ENCODE measurements around the gene HSFX4.

HSFX4 gene

DNA sequence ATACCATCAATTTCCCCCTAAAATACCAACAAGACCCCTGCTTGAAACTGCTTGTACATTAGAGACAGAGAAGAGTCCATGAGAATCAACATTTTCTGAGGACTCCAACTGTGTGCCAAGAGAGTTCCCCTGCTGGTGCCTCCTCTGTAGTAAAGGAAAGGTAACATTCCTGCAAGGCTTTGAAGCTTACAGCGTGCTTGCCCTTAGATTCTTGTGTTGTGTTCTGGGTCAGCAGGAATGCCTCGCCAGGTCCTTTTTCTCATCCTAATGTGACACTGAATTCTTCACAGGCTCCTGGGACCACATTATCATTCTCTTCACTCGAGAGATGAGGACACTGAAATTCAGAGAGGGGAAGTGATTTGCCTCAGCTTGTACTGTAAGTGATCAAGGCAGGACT lies 18.6 kb downstream of the HSFX4 start:
- H3K4me3 ChIP-seq (ENCODE audit: low read depth, low read length) = no peak overlapping the region
- TF ChIP-seq, protein P1, sequence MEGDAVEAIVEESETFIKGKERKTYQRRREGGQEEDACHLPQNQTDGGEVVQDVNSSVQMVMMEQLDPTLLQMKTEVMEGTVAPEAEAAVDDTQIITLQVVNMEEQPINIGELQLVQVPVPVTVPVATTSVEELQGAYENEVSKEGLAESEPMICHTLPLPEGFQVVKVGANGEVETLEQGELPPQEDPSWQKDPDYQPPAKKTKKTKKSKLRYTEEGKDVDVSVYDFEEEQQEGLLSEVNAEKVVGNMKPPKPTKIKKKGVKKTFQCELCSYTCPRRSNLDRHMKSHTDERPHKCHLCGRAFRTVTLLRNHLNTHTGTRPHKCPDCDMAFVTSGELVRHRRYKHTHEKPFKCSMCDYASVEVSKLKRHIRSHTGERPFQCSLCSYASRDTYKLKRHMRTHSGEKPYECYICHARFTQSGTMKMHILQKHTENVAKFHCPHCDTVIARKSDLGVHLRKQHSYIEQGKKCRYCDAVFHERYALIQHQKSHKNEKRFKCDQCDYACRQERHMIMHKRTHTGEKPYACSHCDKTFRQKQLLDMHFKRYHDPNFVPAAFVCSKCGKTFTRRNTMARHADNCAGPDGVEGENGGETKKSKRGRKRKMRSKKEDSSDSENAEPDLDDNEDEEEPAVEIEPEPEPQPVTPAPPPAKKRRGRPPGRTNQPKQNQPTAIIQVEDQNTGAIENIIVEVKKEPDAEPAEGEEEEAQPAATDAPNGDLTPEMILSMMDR (IDR thresholded peaks at IDR 0.05; ENCODE audit: low read depth, low read length) = no peak

DNA sequence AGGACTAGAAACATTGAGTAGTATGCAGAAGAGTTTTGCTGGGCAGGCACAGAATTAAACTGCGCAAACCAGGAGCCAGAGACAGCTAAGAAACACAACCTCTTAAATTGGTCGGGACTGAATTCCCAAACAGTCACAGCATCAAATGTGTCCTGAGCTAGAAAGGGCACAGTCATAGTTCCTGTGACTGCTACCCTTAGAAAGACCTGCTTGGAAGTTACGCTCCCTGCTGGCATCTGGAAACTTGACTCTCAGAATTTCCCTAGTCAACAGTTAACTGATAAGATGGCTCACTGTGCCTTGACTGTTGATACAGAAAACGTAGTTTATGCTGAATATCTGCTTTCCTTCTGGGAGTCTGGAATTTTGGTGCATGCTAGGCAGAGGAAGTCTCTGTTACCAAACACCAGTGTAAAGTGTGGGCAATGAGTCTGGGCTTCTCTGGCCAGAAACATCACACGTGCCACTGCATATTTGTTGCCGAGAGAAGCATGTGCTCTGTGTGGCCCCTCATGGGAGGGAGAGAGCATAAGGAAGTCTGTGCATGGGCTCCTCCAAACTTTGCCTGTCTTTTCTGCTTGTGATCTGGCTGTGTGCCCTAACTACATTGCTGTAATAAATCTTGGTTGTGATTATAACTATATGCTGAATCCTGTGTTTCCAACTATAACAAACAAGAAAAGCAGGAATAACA lies 20.5 kb downstream of the HSFX4 start:
- TF ChIP-seq, protein P1 (IDR thresholded peaks at IDR 0.05; ENCODE audit: low read depth, low read length) = no peak
- H3K4me3 ChIP-seq (ENCODE audit: low read depth, low read length) = no peak overlapping the region

DNA sequence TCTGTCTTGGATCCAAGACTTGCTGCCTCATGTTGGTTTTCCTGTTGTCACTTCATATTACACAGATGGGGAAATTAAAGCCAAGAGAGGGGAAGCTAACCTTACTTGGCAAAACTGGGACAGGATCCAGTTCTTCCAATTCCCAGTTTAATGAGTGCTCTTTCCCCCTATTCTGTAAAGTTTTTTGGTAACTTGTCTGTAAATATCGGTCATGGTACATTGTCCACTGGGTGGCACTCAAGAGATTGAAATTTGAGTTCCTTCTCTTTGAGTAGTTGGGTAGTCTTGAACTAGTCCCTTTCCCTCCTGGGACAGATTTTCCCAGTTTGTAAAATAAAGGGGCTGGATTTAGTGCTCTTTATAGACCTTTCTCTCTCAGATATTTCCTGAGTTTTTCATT lies 21.3 kb downstream of the HSFX4 start:
- no peak overlapping the region for H3K4me3 ChIP-seq (ENCODE audit: low read depth, low read length)
- TF ChIP-seq, protein P1 (IDR thresholded peaks at IDR 0.05; ENCODE audit: low read depth, low read length) = 0 out of 2 replicates have a peak, but pooled peaks have one; percentile 7

DNA sequence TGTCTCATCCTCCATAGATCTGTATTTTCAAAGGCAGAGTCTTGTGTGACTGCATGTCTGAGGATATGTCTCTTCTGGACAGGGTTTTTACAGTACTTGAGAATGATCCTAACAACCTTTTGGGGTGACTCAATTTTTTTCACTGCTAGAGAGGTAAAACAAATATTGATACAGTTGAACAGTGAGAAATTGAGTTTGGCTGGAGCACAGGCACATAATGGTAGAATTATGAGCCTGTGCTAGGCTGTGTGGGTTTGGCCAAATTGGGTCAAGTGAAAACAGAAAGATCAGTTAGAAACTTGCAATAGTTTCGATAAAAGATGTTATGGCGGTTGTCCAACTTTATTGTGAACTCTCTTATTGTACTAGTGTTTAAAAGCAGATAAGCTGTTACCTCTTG lies 32.2 kb downstream of the HSFX4 start:
- TF ChIP-seq, protein P1 (IDR thresholded peaks at IDR 0.05; ENCODE audit: low read depth, low read length) = no peak

DNA sequence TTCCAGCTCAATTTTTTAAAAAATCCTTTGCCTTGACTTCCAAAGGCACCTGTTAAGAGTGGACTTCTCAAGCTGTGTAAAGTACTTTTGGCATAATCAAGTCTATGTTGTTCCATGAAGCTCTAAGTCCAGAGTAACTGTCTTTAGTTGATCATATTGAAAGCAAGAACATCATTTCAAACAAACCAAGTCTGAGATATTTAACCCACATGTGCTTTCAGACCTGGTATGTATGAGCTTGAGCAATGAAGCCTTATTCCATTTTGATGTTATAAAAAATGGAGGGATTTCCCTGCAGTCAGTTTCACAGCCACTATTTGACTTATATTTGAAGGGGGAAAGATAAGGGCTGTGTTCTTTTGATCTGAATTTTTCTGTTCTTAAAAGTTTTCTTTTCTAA lies 32.6 kb downstream of the HSFX4 start:
- TF ChIP-seq, protein P1 (IDR thresholded peaks at IDR 0.05; ENCODE audit: low read depth, low read length) = no peak
- no peak overlapping the region for H3K4me3 ChIP-seq (ENCODE audit: low read depth, low read length)

More for the DNA sequence above, 32.2 kb downstream of the HSFX4 start:
- no peak overlapping the region for H3K4me3 ChIP-seq (ENCODE audit: low read depth, low read length)

DNA sequence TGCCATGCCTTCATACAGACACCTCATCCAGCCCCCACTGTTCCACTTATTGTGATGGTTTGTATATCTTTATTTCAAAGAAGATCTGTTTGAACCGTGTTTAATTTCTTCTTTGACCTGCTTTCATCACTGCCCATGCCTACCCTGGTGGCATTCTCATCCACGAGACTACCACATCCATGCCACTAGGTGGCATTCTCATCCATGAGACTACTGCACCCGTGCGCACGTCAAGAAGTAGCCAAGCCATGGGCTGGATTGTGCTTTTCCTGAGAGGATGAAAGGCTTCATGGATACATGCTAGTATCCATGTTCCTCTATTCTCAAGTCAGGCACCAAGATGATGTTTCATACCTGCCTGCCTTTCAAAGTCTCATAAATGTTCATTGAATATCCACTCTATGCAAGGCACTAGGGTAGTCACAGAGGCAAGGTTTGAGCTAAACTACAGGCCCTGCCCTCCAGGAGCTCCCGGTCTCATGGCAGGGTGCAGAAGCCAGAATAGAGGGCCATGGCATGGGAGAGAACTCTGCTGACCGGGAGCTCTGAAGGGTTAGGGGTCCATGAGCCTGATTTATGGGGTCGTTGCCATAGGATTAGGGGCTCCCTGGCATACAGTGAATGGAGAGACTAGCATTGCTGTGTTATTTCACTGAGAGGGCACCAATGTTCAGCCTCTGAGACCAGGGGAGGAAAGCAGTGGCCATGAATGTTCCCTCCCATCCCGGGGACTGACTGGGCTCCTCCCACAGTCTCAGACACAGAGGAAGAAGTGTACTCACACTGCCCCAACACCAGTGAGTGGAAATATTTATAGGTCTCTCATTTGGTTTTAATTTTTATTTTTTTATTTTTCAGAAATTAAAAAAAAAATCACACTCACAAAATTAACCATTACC lies 33.7 kb downstream of the HSFX4 start:
- TF ChIP-seq, protein P1 (IDR thresholded peaks at IDR 0.05; ENCODE audit: low read depth, low read length) = peak; percentile 58
- H3K4me3 ChIP-seq (ENCODE audit: low read depth, low read length) = no peak overlapping the region

DNA sequence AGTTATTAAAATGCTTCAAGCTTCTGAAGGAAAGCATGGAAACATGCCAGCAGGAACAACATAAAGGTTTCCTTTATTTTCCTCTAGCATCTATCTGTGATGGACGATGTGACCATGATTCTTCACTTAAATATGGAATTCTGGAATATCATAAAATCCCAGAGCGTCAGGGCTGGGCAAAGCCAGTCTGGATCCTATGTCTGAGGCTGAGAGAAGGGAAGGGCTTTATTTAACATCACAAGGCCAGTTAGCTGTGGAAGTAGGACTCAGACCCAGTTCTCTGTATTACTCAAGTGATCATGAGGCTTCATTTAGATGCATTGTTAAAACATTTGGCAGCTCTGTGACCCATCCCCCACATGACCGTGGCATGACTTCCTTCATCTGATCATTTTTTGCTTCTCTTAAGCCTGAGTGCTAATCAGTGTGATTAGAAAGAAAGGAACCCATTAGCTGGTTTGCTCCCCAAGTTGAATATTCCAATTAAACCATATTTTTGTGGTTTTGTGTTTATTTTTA lies 49.8 kb downstream of the HSFX4 start:
- no peak overlapping the region for H3K4me3 ChIP-seq (ENCODE audit: low read depth, low read length)

More for the DNA sequence above, 49.8 kb downstream of the HSFX4 start:
- TF ChIP-seq, protein P1 (IDR thresholded peaks at IDR 0.05; ENCODE audit: low read depth, low read length) = no peak

All from WI38 (cell line).